Stimulated activated CD4-positive, alpha-beta T cell treated with anti-CD3 and anti-CD28 coated beads, Interleukin-12 subunit alpha, Interleukin-12 subunit beta, amount 100 ng/mL, for 48 hours (primary cell): ENCODE measurements around the gene CDH7.

Source experiments
- DNase-seq, 3 donors: peaks; one replicate each; pipeline ENCODE4 v3.0.0-alpha.2; 2020; ENCODE audit warnings: low read depth in 2 of 3, low spot score in 1 of 3

Gene CDH7

DNA sequence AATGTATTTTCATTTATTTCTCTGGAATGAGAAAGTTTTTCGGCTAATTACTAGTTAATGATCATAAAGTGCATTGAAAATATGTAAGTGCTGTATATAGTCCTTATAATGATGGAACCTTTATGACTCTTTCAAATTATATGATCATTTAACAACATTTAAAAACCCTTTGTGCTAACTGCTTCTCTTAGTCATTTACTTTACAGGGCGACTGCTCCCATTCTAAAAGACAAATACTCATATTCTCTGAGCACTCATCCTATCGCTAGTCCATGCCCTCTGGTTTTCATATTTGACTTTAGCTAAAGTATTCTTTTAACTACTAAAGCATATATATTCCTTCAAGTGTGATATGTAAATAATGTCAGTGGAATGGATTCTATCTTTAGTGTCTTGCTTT lies 168.2 kb downstream of the CDH7 start:
- DNase-seq = no peak

DNA sequence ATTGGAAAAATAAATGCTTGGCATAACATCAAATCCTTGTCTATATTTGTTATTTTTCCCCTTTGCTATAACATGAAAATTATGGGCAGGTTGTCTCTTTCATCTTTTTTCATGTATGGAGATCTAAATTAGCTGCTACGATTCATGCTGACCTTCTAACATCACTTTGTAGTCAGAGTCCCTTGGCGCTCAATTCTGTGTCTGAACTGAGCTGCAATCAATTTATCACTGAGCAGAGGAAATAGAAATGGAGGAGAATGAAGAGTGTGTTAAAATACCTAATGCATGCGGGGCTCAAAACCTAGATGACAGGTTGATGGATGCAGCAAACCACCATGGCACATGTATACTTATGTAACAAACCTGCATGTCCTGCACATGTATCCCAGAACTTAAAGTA lies 168.9 kb downstream of the CDH7 start:
- no peak for DNase-seq

DNA sequence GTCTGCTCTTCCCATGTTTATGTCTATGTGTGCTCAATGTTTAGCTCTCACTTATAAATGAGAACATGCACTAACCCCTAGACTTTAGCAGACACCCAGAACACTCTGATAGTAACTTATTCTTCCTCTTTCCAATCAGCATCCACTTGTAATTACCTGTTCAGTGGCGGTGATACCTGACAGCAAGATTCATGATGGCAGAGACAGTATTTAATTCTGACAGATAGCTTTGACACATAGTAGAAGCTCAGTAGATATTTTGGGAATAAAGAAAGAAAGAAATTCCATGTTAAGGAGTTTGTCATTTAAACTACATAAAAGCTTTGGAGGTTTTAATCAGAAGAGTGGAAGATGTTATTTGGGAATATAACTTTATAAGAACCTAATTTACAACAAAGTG lies 171.3 kb downstream of the CDH7 start:
- DNase-seq = no peak

DNA sequence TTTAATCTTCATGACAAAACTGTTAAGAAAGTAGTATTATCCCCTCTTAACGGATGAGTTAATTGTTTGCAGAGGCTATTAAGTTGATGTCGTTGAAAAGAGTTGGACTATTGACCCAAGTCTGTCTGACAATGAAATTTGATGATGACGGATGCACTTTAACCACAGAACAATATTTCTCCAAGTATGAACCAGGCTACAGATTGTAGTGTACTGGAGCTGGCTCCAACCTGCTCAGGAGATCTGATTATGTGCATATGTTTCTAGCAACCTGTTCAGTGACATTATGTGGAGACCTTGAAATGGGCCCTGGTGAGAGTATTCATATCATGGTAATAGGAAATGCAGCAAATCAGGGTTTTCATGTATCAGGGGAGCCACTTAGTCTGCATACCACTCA lies 174.1 kb downstream of the CDH7 start:
- no peak for DNase-seq

DNA sequence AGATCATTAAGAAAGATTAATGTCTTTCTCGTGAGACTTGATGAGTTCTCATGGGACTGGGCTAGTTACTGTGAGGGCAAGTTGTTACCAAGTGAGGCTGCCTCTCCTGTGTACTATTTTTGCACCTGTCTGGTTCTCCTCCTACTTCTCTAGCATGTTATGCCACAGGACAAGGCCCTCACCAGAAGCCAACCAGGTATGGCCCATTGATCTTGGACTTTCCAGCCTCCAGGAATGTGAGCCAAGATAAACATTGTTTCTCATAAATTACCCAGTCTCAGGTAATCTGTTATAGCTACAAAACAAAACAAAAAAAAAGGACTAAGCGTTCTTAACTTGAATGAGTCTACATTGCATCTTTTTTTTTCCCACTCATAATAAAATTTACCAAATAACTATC lies 184.1 kb downstream of the CDH7 start:
- no peak for DNase-seq

DNA sequence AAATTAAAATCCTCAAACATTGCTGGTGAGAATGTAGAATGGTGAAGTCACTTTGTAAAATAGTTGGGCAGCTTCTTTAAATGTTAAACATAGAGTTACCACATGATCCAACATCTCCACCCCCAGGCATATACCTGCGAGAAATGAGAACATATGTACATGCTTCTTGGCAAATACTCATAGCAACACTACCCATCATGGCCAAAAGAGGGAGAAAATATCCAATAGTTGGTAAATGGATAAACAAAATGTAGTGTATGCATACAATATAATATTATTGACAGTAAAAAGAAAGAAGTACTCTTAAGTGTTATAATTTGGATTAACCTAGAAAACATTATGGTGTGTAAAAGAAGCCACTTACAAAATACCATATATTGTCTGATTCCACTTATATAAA lies 185.9 kb downstream of the CDH7 start:
- DNase-seq = no peak

DNA sequence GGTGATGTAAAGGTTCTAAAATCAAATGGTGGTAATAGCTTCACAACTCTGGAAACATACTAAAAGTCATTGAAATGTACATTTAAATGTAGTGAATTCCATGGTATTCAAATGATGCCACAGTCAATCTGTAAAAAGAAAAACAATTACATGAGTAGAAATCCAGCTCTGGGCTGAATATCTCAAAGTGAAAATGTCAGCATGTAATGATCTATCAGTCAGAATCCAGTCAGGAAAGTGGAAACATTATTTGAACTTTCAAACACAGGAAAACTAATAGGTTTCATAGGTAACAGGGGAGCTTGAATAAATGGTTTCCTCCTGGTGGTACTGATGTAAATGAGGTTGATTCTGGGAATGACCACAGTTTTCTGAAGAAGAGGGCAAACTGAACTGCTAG lies 186.4 kb downstream of the CDH7 start:
- no peak for DNase-seq

DNA sequence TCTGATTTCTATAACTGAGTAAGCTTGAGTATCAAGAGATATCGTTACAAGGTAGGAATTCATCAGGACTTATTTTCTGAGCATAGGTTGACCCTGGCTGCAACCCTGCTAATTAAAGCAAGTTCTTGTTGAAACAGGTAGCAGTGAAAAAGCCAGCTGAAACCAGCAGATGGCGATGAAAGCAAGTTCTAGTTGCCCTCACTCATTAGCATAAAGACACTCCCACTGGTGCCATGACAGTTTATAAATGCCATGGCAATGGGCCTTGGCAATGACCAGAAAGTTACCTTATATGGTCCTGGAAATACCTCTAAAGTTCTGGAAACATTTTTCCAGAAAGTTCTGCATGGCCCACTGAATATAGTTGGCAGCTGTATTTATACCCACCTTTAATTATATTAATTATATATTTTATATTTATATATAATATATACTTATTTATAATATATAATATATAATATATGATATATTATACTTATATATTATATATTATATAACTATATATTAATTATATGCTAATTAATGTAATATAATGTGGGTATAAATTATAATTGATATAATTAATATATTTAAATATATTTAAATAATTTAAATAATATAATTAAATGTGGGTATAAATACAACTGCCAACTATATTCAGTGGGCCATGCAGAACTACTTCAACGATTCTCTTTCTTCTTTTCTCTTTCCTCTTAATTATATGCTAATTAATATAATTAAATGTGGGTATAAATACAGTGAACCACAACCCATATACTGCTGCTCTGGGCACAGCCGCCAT lies 188.0 kb downstream of the CDH7 start:
- peak in 1 of 3 donors; percentile 10 for DNase-seq
